ENCODE measurements around the gene CRYAA. TPM values are rescaled to one million over a fixed set of nuclear protein-coding genes. Genes with fewer than 3 reads are reported as not detected.
A peak's percentile ranks its signal among the peaks of the same experiment; 100 is the strongest.

Gene CRYAA
- total and polyA plus RNA-seq, 3 donors from 2014 or later, result 0.31 TPM; not detected in 2

DNA sequence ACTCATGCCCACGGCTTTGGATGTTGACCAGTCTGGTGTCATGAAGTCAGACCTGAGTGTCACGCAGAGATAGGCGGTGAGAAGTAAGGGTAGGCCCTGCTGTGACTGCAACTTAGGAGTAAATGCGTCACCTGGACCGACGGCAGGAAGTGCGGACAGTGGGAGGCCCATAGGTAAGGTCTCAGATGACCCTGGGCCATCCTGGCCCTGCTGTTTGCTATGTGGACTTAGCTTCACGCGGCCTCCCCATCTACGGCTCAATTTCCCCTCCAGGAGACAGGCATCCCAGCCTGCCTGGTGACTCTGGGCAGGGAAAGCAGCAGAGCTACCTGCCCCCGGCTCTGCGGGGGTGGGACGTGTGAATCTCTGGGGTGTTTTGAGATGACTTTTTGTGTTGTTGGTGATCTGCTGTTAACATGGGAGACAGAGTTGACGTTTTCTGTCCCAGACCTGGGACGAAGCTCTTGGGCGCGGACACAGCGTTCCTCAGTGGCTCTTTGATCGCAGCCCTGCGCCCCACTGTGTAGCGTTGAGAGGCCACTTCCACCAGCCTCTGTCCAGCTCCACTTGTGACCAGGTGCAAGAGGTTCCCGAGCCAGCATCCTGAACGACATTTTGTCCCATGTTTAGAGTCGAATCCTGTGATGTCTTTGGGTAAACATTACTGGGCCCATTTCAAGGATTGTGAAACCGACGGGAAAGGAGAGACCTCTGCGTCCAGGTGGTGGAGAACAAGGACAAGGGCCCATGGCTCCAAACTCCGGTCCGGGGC lies 39.9 kb downstream of the CRYAA start:
- 92 to 93% methylated on average over 29 of the region's 29 CpGs for WGBS, 2 donors
- Histone ChIP-seq H3K27ac (no peak overlapping the region), H3K4me1 (peaks cover 5% of the 10 kb centered on the region), H3K4me3 (no peak overlapping the region), H3K27me3 (no peaks in the 10 kb centered on the region), H3K36me3 (ENCODE audit: low read depth, missing control alignments) (no peaks in the 10 kb centered on the region), H3K9me3 (no peaks in the 10 kb centered on the region)
- no peak for TF ChIP-seq POLR2A (IDR thresholded peaks at IDR 0.05)
- TF ChIP-seq, protein P1, sequence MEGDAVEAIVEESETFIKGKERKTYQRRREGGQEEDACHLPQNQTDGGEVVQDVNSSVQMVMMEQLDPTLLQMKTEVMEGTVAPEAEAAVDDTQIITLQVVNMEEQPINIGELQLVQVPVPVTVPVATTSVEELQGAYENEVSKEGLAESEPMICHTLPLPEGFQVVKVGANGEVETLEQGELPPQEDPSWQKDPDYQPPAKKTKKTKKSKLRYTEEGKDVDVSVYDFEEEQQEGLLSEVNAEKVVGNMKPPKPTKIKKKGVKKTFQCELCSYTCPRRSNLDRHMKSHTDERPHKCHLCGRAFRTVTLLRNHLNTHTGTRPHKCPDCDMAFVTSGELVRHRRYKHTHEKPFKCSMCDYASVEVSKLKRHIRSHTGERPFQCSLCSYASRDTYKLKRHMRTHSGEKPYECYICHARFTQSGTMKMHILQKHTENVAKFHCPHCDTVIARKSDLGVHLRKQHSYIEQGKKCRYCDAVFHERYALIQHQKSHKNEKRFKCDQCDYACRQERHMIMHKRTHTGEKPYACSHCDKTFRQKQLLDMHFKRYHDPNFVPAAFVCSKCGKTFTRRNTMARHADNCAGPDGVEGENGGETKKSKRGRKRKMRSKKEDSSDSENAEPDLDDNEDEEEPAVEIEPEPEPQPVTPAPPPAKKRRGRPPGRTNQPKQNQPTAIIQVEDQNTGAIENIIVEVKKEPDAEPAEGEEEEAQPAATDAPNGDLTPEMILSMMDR (IDR thresholded peaks at IDR 0.05), result no peak
- intact Hi-C loops (cut with DNase I; ENCODE audit: low total_unique reads), result no loop called here
- DNase-seq, result peak; percentile 11

DNA sequence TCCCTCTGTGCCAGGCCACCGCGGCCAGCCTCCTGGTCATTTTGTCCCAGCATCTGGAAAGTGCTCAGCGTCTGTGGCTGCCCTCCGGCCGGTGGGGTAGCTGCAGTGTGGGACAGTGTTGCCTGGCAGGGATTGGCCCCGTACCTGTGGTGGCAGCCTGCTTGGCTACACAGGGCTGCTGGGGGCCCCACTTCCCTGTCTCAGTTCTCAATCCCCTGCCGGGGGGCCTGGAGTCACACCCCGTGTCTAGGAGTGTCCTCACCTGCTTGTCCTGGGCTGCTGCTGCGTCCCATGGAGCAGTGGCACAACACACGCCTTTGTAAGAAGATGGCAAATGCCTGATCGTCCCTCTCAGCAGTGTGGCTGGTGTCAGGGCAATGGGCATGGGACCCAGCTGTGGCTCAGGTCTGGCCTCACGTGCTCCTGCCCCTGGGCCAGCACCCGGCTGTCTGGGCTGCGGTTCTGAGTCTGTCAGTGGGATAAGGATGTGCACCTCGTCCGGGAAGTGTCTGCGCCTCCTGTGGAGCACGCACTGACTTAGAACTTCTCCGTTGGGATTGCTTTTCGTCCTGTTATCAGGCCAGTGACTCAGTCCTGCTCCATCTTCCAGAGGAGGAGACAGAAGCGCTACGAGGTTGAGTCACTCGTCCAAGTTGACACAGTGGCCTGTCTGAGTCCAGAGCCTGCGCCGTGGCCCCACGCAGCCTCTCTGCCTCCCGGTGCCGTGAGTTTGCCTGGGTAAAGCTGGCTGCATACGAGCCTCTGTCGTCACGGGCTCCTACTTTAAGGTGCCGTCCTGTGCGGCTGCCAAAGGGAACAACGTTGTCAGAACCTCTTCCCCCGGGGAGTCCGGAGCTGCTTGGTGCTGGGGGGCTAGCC lies 41.0 kb downstream of the CRYAA start:
- peaks cover 5% of the 10 kb centered on the region for H3K4me1 ChIP-seq
- H3K36me3 ChIP-seq (ENCODE audit: low read depth, missing control alignments), result no peaks in the 10 kb centered on the region
- H3K9me3 ChIP-seq, result no peaks in the 10 kb centered on the region
- H3K27me3 ChIP-seq, result no peaks in the 10 kb centered on the region
- 90 to 94% methylated on average over 24 to 36 of the region's 36 CpGs for WGBS, 2 donors
- no peak overlapping the region for H3K27ac ChIP-seq
- peak; percentile 12 for DNase-seq
- TF ChIP-seq, protein P1 (IDR thresholded peaks at IDR 0.05), result no peak
- TF ChIP-seq POLR2A (IDR thresholded peaks at IDR 0.05), result no peak
- no peak overlapping the region for H3K4me3 ChIP-seq
- intact Hi-C loops (cut with DNase I; ENCODE audit: low total_unique reads), result no loop called here

DNA sequence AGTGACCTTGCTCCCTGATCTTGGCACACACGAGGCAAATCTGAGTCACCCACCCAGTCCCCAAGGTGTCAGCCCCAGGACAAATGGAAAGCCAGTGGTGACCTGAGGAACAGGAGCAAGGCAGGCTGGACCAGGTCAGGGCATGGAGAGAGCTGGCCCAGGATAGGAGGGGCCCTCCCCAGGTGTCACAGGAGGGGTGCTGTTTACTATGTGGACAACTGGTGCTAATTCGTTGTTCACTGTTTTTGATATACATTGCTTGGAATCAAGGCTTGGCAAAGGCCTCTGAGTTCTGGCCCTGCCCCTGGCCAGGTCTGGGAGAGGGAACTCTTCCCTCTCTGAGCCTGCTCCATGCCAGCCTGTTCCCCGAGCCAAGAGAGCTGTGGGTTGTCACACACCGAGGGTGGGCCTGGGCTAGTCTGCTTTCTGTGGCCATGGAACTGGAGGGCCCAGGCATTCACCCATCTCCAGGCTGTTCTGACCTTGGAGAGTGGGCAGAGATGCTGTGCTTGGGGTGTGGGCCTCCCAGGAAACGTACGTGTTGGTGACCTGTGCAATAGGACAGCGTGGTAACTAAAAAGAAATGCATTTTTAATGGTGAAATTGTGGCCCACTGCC lies 41.8 kb downstream of the CRYAA start:
- intact Hi-C loops (cut with DNase I; ENCODE audit: low total_unique reads), result no loop called here
- Histone ChIP-seq H3K4me3 (no peak overlapping the region), H3K27ac (no peak overlapping the region), H3K36me3 (ENCODE audit: low read depth, missing control alignments) (no peaks in the 10 kb centered on the region), H3K9me3 (no peaks in the 10 kb centered on the region), H3K4me1 (peaks cover 5% of the 10 kb centered on the region), H3K27me3 (no peaks in the 10 kb centered on the region)
- no peak for TF ChIP-seq POLR2A (IDR thresholded peaks at IDR 0.05)
- TF ChIP-seq, protein P1 (IDR thresholded peaks at IDR 0.05), result no peak
- WGBS, 2 donors, result 67 to 78% methylated on average over 7 of the region's 7 CpGs
- peak; percentile 8 for DNase-seq

- intact Hi-C loops (cut with DNase I; ENCODE audit: low total_unique reads), result no loop called here
- Histone ChIP-seq H3K36me3 (ENCODE audit: low read depth, missing control alignments) (no peaks in the 10 kb centered on the region), H3K4me1 (peaks cover 5% of the 10 kb centered on the region), H3K27ac (no peak overlapping the region), H3K4me3 (no peak overlapping the region), H3K27me3 (no peaks in the 10 kb centered on the region), H3K9me3 (no peaks in the 10 kb centered on the region)
- WGBS, 2 donors, result 61 to 68% methylated on average over 21 of the region's 21 CpGs
- DNase-seq, result peak; percentile 72
- TF ChIP-seq, protein P1 (IDR thresholded peaks at IDR 0.05), result peak in 2 of 3 experiments; percentile 32 to 36
- no peak for TF ChIP-seq POLR2A (IDR thresholded peaks at IDR 0.05)
Measured at GRCh38 chr21:43211072-43211759, 42.4 kb downstream of the CRYAA start.

Measured in testis (tissue), 3 donors.